Liver (tissue), 3 donors: ENCODE measurements around the gene NPPB.

Experiments used
- CTCF ChIP-seq: fragments of 150-350 bp; IDR thresholded peaks from 2 replicates; pipeline ENCODE4 v1.5.1; 2017; ENCODE audit warnings: improper control_type of control experiment, low read depth, low read length; ENCODE audit not compliant: missing input control
- EGR1 ChIP-seq, 2 donors: IDR thresholded peaks; 2 replicates each; pipeline ENCODE4 v1.6.1; 2016 to 2018; ENCODE audit warnings: antibody characterized with exemption in 2 of 2, low read depth in 2 of 2
- HNF4G ChIP-seq: IDR thresholded peaks from 2 replicates; pipeline ENCODE4 v1.6.1; 2016; ENCODE audit warnings: antibody characterized with exemption
- JUND ChIP-seq, 2 donors: IDR thresholded peaks; 2 replicates each; pipeline ENCODE4 v1.6.1; 2016; ENCODE audit warnings: antibody characterized with exemption in 2 of 2
- RAD21 ChIP-seq, 2 donors: IDR thresholded peaks; 2 replicates each; pipeline ENCODE4 v1.6.1; 2016; ENCODE audit warnings: antibody characterized with exemption in 2 of 2, mild to moderate bottlenecking in 2 of 2
- RXRA ChIP-seq, 2 donors: IDR thresholded peaks; 2 replicates each; pipeline ENCODE4 v1.6.1; 2017 to 2018; ENCODE audit warnings: antibody characterized with exemption in 2 of 2, mild to moderate bottlenecking in 1 of 2
- SP1 ChIP-seq: IDR thresholded peaks from 2 replicates; pipeline ENCODE4 v1.6.1; 2018; ENCODE audit warnings: antibody characterized with exemption, mild to moderate bottlenecking
- TAF1 ChIP-seq: conservative IDR thresholded peaks from 2 replicates; pipeline ENCODE4 v1.6.1; 2016; ENCODE audit warnings: antibody characterized with exemption, mild to moderate bottlenecking
- YY1 ChIP-seq: IDR thresholded peaks from 2 replicates; pipeline ENCODE4 v1.6.1; 2016; ENCODE audit warnings: antibody characterized with exemption, mild to moderate bottlenecking
- ZBTB33 ChIP-seq: IDR thresholded peaks from 2 replicates; pipeline ENCODE4 v1.6.1; 2016; ENCODE audit warnings: antibody characterized with exemption
- TF ChIP-seq, protein P1 (sequence below): IDR thresholded peaks from 2 replicates; pipeline ENCODE4 v1.6.1; 2016; ENCODE audit warnings: antibody characterized with exemption
- donor health status: healthy.
- donor health status: healthy.

DNA sequence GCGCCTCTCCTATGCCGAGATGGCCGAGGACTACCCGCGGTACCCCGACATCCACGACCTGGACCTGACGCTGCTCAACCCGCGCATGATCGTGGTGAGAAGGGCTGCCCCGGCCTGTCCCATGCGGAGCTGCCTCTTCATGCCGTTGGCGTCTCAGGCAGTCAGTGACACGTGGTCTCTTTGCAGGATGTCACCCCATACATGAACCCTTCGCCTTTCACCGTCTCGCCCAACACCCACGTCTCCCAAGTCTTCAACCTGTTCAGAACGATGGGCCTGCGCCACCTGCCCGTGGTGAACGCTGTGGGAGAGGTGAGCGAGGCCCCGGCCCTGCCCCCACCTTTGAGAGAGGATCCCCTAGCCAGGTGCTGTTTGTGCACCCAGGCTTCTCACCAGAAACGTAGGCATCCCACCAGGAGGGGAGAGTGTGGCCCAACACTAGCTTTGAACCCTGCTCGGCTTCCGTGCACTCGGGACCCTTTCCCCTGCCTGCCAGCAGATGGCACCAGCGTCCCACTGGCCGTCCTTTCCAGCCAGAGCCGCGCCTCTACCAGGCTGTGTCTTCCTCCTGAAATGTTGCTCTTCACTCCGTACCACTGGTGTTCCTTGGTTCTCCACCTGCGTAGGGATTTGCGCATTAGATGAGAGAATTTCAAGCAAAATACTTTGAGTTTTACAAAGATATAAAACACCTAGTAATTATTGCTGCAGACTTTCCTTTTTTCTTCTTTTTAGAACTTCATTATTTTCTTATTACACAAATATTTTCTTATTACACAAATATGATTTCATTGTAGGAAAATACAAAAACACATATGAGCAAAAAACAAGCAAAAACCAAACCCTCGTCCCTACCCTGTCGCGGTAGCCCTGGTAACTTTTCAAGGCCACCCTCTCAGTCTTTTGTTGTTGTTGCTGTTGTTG is 20.1 kb downstream of the NPPB start:
- peak; percentile 99 for TF ChIP-seq CTCF
- TF ChIP-seq SP1 = no peak
- TF ChIP-seq TAF1 = no peak
- peak; percentile 99 for TF ChIP-seq RAD21 (IDR thresholded peaks at IDR 0.05)
- TF ChIP-seq ZBTB33 = no peak
- TF ChIP-seq YY1 = no peak
- TF ChIP-seq JUND (IDR thresholded peaks at IDR 0.05) = no peak
- TF ChIP-seq, protein P1, sequence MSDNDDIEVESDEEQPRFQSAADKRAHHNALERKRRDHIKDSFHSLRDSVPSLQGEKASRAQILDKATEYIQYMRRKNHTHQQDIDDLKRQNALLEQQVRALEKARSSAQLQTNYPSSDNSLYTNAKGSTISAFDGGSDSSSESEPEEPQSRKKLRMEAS = no peak
- peak in 1 of 2 donors; percentile 6 for TF ChIP-seq RXRA (IDR thresholded peaks at IDR 0.05)
- no peak for TF ChIP-seq EGR1 (IDR thresholded peaks at IDR 0.05; ENCODE audit: low read depth in 2 of 2)
- TF ChIP-seq HNF4G = no peak
